DMS 273 treated with DMSO at 0.1 percent for 48 hours (cell line): ENCODE results near the gene PELI3.
"Not testable (repeated sequence)": the region's sequence is repeated elsewhere in the genome, so short reads cannot be mapped to it uniquely, and the experiment has no call there.

Experiments
- DNase-seq: peaks from one replicate; lab custom pipeline; 2025; lab: John Stamatoyannopoulos, UW

The PELI3 gene, protein sequence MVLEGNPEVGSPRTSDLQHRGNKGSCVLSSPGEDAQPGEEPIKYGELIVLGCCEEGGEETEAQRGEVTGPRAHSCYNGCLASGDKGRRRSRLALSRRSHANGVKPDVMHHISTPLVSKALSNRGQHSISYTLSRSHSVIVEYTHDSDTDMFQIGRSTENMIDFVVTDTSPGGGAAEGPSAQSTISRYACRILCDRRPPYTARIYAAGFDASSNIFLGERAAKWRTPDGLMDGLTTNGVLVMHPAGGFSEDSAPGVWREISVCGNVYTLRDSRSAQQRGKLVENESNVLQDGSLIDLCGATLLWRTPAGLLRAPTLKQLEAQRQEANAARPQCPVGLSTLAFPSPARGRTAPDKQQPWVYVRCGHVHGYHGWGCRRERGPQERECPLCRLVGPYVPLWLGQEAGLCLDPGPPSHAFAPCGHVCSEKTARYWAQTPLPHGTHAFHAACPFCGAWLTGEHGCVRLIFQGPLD

DNA sequence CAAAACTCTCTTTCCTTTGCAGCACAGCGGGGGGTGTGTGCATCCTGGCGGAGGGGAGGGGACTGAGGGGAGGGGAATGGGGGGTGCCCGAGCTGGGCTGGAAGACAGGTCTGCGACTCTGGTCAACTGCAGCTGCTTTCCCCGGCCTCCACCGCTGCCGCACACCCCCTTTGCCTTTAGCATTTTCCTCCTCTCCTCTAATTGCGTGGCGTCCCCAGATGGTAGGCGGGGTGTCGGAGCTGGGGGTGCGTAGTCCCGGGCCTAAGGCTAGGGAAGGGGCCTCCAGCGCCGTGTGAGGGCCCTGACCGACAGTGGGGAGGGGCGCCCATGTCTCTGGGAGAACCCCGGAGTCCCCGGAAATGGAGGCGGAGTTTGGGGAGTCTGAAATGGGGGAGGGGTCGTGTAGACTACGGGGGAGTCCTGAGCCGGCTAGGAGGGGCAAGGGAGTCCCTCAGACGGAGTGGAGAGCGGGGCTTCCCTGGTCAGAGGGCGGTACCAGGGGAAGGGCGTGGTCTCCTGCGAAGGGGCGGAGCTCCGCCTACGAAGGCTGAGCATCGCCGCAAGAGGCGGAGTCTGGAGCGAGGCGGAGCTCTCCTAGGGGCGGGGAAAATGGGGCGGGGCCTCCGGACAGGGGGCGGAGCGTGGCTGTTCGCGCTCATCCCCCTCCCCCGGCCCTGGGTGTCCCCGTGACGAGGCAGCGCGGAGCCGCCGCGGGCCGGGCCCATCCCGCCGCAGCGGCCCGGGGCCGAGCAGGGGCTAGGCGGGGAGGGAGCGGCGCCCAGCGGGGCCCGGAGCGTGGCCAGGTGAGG lies at the start of gene PELI3:
PELI3 (plus strand) TSS at position 681 of the 809 bp plus-strand sequence. CDS start 1,224 bp downstream, outside the sequence.
- peak; percentile 30 for DNase-seq

DNA sequence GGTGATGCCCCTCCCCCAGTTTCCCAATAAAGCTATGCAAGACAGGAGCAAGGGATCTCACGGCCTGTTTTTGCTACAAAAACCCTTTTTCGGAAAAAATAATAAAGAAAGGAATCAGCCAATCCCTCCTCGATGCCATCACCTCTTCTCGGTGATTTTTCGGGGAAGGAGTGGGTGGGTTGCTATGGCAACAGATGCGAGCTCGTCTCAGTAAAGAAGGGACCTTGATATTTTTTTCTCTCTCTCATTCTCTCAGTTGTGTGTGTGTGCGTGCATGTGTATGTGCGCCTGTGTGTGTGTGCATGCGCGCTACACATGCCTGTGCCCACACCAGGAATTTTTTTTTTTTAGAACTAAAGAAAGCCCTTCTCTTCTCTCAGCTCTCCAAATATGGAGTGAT lies 49.7 kb upstream of the PELI3 start:
- no peak for DNase-seq

DNA sequence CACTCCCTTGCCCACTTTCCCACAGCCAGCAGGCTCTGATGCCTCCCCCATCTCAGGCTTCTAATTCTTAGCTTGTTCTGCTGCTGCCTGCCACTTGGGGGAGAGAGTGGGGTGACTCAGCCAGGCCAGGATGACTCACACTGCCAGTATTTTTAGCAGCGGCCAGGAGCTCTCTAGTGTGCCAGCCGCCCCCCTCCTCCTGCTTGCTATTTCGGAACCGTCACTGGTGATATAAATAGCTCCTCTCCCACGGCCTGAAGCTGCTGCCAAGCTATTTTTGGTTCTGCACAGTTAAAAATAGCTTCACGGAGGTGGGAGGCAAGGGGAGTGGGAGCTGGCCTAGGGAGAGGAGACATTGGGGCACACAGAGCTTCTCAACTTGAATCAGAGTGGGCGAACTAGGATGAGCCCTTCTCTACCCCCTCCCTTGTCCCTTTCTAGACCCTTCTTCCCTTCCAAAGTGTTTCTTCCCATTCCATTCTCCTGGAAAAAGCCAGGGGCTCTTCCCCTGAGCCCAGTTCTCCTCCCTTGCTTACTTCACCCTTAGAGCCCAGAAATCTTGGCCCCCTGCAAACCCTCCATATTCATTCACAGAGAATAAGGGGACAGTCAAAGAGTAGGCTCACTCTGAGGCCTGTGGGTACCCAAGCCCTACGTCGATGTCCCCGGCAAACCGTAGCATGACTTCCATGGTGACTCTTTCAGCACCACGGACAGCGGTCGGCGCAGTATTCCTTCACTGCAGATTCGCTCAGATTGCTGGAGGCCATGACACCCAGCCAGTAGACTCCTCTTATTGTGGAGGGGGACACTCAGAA lies 48.3 kb upstream of the PELI3 start:
- DNase-seq, result peak; percentile 55

DNA sequence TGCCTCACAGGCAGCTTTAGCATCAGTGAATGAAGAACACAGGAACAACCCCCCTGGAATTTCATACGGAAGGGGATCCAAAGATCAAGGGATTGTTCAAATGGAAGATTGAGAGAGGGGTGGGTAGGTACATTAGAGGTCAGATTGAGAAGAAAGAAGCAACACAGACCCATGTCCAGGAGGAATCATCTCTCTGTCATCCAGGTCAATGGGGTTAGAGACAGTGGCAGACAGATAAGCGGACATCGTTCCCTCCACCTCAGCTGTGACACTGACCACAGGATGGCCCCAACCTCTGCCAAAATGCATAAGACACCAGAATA lies 47.8 kb upstream of the PELI3 start:
- no peak for DNase-seq

DNA sequence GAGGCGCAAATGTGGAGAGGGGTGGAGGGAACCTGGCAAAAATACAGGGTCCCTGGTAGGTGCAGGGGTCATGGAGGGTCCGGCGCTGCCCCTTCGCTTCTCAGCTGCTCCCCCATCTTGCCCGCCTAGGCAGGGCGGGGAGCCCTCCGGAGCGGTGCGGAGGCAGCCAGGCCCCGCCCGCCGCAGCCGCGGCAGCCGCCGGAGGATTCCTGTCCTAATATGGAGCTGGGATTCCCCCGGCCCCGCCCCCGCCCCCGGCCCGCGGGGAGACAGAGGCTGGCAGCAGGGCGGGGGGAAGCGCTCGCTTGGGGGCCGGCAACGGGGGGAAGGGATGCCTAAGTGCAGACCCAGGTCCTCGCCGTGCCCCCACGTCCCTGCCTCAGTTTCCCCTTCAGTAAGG lies 46.9 kb upstream of the PELI3 start:
- DNase-seq, result no peak

DNA sequence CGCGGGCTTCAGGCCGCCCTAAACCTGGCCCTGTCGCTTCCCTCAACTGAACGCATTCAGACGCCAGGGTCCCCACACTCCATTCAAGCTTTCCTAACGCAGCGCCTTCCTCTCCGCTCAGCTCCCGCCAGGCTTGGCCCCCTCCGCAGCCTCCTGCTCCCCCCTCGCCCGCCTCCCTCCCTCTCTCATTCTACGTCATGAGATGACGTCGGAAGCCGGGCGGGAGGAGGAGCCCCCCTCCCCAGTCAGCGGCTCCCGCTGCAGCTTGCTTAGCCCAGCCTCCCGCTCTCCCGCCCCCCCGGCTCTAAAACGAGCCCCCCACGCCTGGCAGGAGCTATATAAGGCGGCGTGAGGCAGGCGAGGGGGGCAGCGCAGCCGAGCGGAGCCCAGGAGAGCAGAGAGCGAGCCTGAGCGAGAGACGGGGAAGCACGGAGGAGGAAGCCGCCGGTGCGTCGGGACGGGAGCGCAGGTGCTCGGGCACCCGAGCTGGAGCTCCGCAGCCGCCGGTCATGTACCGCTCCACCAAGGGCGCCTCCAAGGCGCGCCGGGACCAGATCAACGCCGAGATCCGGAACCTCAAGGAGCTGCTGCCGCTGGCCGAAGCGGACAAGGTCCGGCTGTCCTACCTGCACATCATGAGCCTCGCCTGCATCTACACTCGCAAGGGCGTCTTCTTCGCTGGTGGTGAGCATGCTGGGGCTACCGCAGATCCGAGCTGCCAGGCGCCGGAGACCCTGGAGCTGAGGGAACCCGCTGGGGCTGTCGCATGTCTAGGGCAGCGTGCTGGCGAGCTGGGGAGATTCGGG lies 45.8 kb upstream of the PELI3 start, which contains the start of gene NPAS4:
NPAS4 (plus strand) TSS at position 365 of the 806 bp plus-strand sequence; CDS start at position 510, 145 bp downstream.
- no peak for DNase-seq

DNA sequence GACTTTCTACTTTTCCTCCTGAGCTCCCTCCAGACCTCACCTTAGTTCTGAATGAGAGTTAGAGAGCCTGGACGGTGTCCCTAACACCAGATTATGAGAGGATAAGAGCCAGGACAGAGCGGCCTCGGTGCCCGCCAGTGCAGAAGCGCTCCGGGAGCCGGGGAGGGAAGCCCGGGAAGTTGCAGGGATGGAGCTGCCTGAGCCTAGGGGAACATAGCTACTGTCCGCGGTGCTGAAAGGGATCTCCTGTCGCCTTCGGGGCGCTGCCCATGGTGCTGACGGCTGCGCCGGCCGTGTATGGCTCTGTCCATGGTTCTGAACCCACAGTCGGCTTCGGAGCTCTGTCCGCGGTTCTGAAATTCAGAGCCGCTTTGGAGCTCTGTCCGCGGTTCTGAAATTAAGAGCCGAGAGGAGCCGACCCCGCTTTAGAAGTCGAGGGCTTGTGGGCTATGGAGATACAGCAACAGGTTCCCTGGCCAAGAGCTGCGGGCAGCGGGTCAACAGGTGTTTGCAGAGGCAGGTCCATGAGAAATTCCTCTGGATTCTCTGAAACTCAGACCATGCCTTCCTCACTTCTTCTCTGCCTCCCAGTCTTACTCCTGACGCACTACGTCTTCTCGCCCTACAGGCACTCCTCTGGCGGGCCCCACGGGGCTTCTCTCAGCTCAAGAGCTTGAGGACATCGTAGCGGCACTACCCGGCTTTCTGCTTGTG lies 45.1 kb upstream of the PELI3 start:
- no peak for DNase-seq

DNA sequence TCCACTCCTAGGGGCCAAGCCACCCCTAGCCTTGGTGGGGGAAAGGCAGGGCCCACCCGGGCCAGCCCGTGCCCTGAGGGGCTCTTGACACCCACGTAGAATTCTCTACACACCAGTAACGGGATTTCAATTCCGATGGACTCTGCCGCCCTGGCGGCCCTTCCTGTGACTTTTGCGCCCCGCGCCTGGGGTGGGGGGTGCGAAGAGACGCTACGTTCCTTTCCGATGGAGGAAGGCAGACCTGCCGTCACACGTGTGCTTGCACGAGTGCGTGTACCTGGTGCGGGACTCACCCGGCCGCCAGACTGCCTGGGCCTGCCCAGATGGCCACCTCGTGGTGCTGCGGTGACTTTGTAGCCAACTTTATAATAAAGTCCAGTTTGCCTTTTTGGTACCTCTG lies 40.4 kb upstream of the PELI3 start:
- DNase-seq, result no peak

DNA sequence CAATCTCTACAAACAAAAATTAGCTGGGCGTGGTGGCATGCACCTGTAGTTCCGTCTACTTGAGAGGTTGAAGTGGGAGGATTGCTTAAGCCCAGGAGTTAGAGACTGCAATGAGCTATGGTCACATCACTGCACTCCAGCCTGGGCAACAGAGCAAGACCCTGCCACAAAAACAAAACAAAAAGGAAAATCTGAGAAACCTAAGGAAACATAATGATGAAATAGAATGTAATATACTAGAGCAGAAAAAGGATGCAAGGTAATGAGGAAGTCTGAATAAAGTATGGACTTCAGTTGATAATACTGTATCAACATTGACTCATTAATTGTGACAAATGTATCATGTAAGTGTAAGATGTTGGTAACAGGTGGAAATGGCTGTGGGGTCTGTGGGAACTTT lies 37.8 kb upstream of the PELI3 start:
- DNase-seq, result no peak

DNA sequence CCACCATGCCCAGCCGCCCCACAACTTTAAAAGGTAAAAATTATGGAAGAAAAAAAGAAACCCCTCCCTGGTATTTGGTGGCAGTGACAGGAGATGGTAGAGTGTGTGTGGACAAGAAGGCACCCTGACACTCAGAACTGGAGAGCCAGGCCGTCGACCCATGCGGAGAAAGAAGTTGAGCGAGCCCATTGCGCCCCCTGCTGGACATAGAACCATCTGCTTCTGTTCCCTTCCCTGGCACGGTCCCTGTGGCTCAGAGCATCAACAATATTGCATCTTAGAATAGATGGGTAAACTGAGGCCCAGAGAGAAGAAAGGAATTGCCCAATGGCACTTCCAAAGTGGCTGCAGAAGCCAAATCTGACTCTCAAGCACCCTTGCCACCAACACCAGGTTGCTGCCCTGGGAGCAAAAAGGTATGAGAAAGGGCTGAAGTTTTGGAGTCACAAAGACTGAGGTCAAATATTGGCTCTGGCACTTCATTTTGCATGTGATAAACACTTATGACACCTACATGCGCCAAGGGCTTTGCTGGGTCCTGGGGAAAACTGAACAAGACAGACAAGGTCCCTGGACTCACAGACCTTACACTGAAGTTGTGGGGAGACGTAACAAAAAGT lies 36.6 kb upstream of the PELI3 start:
- peak; percentile 21 for DNase-seq

DNA sequence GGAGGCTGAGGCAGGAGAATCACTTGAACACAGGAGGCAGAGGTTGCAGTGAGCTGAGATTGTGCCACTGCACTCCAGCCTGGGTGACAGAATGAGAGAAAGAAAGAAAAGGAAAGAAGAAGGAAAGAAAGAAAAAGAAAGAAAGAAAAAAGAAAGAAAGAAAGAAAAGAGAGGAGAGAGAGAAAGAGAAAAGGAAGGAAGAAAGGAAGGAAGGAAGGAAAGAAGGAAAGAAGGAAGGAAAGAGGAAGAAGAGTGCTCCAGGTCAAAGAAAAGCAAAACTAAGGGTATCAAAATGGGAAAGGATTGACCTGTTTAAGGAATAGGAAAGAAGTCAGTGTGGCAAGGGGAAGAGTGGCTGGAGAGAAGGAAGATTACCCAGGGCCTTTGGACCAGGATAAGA lies 35.4 kb upstream of the PELI3 start:
- not testable (repeated sequence) for DNase-seq

DNA sequence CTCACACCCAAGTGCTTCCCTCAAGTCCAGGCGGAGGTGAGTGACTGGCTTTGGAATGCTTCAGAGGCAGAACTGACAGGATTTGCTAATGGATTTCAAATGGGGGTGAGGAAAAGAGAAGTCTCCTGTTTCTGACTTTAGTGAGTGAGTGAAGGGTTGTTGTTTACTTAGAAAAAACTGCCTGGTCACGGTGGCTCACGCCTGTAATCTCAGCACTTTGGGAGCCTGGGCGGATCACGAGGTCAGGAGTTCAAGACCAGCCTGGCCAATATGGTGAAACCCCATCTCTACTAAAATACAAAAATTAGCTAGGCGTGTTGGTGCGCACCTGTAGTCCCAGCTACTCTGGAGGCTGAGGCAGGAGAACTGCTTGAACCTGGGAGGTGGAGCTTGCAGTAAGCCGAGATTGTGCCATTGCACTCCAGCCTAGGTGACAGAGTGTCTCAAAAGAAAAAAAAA lies 34.8 kb upstream of the PELI3 start:
- DNase-seq, result not testable (repeated sequence)

DNA sequence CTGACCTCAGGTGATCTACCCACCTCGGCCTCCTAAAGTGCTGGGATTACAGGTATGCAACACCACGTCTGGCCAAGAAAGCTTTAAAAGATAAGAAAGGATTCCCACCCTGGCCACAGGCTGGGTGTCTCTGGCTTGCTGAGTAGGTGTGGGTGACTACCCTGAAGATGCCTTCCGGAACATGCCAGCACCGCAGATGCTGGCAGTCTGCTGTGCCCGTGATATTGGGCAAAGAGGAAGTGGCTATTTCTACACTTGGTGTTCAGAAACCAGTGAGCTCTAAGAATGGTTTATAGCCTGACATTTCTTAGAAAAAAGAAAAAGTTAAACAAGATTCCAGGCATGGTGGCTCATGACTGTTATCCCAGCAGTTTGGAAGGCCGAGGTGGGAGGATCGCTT lies 34.1 kb upstream of the PELI3 start:
- no peak for DNase-seq

DNA sequence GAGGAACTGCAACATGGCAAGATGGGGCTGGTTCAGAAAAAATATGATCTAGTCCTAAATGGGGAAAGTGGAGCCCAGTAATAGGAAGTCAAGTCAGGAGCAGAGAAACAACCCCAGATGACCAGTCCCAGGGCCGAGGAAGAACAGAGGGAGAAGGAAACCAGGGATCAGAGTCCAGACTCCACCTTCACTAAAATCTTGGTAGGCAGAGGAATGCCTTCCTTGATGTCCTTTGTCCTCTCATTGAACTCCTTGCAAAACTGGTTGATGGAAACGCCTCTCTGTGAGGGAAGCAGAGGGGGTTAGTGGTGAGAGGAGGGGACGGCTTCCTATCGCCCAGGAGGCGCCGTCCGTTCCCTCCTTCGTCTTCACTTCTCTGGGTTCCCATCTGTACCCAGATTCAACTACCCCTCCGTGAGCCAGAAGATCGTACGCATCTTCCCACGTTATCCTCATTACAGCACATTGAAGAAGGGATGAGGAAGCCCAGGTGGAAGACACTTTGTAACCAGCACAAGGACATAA lies 28.7 kb upstream of the PELI3 start:
- no peak for DNase-seq

DNA sequence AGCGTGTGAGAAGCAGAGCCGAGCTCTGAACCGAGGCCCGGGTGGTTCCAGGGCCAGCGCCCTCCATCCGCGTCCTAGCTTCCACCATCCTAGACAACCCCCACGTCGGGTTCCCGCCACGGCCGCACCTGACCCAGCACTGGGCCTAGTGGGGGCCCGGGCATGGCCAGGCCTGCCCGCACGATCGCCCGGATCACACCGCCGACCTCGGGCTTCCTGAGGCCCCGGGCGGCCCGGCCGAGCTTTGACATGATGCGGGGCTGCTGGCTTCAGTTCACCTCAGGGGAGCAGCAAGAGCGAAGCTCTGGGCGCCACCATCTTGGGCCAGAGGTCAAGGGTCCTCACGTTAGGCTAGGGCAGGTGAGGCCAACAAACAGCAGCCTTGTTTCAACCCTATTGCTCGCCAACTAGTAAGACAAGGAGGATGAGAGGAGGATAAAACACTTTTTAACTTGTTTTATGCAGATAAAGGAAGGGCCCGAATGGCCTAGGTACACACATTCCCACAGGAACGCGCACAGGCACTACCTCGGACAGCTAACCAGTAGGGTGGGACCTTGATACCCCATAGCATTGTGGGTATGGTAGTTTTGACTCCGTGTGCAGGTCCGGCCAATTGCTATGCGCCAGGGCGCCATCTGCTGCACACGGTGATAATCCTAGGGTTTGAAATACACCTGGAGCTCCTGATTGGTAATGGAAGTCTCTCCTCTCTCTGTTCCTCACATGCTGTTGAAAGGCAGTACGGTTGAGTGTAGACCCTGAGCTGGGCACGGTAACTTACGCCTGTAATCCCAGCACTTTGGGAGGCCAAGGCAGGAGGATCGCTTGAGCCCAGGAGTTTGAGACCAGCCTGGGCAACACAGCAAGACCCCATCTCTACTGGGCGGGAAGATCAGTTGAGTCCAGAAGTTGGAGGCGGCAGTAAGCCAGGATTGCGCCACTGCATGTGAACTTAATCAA lies 27.9 kb upstream of the PELI3 start, which contains the start of gene MRPL11:
MRPL11 (minus strand) TSS at position 345 of the 963 bp plus-strand sequence; CDS start at position 251, 94 bp downstream.
- peak; percentile 82 for DNase-seq

DNA sequence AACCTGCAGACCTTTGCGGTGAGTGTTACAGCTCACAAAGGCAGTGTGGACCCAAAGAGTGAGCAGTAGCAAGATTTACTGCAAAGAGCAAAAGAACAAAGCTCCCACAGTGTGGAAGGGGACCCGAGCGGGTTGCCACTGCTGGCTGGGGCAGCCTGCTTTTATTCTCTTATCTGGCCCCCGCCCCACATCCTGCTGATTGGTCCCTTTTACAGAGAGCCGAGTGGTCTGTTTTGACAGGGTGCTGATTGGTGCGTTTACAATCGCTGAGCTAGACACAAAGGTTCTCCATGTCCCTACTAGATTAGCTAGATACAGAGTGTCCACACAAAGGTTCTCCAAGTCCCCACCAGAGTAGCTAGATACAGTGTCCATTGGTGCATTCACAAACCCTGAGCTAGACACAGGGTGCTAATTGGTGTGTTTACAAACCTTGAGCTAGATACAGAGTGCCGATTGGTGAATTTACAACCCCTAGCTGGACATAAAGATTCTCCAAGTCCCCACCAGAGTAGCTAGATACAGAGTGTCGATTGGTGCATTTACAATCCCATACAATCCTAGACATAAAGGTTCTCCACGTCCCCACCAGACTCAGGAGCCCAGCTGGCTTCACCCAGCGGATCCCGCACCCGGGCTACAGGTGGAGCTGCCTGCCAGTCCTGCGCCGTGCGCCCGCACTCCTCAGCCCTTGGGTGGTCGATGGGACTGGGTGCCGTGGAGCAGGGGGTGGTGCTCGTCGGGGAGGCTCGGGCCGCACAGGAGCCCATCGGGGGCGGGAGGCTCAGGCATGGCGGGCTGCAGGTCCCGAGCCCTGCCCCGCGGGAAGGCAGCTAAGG lies 26.4 kb upstream of the PELI3 start:
- DNase-seq, result not testable (repeated sequence)

DNA sequence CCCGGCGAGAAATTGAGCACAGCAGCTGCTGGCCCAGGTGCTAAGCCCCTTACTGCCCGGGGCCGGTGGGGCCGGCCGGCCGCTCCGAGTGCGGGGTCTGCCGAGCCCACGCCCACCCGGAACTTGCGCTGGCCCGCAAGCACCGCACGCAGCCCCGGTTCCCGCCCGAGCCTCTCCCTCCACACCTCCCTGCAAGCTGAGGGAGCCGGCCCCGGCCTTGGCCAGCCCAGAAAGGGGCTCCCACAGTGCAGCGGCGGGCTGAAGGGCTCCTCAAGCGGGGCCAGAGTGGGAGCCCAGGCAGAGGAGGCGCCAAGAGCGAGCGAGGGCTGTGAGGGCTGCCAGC lies 25.8 kb upstream of the PELI3 start:
- DNase-seq, result not testable (repeated sequence)

DNA sequence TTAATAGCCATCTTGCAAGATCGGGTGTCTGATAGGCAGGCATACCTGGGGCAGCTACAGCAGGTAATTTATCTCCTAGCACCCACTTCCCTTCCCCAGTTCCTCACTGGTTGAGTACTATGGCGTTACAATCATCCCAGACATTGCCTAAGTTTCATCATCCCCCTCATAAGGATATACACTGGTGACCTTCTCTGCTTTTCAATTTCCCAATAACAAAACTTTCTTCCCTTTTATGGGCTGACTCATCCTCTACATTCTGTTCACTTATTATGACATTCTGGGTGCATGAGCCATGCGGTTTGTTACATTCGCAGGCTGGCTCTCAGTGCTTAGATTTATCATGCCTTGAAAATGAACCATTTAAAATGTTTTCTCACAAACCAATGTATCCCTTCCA lies 23.1 kb upstream of the PELI3 start:
- DNase-seq, result no peak
